GM19238 (cell line): ENCODE results near the gene ZNF668.
"Not testable (repeated sequence)": the region's sequence is repeated elsewhere in the genome, so short reads cannot be mapped to it uniquely, and the experiment has no call there.

Source experiments
- DNase-seq: peaks from one replicate; pipeline ENCODE4 v3.0.0; 2011; ENCODE audit warnings: low spot score; ENCODE audit not compliant: insufficient read length

The ZNF668 gene

GRCh38 chr16:31013292-31013691 is 60.7 kb downstream of the ZNF668 start:
- DNase-seq: not testable (repeated sequence)

GRCh38 chr16:31011815-31012214 is 62.2 kb downstream of the ZNF668 start:
- not testable (repeated sequence) for DNase-seq
